ENCODE measurements around the gene AGGF1. TPM values are rescaled to one million over a fixed set of nuclear protein-coding genes. Genes with fewer than 3 reads are reported as not detected.
"Not testable (repeated sequence)": the region's sequence is repeated elsewhere in the genome, so short reads cannot be mapped to it uniquely, and the experiment has no call there.

Gene AGGF1
- total RNA-seq, 4 donors from 2014 or later, result 15.4 to 25.5 (median 19.6) TPM

DNA sequence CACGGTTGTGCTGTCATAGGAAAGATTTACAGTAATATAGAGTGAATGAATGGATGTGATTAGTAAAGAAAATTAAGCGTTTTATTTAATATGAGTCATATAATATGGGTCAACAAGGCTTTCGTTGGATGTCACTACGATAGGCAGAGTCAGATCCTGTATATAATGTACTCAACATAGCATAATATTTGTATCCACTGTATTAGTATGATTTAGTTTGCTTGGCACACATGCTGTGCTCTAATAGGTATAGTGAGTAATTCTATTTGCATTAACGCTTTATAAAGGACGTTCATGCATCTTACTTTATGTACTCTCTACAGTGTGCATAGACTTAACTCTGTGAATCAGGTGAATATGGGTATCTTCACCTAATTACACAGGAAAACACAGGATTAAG is 35.9 kb upstream of the AGGF1 start:
- no peak for ATAC-seq (ENCODE audit: low FRiP score)
- TF ChIP-seq, protein P1, sequence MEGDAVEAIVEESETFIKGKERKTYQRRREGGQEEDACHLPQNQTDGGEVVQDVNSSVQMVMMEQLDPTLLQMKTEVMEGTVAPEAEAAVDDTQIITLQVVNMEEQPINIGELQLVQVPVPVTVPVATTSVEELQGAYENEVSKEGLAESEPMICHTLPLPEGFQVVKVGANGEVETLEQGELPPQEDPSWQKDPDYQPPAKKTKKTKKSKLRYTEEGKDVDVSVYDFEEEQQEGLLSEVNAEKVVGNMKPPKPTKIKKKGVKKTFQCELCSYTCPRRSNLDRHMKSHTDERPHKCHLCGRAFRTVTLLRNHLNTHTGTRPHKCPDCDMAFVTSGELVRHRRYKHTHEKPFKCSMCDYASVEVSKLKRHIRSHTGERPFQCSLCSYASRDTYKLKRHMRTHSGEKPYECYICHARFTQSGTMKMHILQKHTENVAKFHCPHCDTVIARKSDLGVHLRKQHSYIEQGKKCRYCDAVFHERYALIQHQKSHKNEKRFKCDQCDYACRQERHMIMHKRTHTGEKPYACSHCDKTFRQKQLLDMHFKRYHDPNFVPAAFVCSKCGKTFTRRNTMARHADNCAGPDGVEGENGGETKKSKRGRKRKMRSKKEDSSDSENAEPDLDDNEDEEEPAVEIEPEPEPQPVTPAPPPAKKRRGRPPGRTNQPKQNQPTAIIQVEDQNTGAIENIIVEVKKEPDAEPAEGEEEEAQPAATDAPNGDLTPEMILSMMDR (IDR thresholded peaks at IDR 0.05), result no peak
- no peak for DNase-seq (ENCODE audit: low spot score)

DNA sequence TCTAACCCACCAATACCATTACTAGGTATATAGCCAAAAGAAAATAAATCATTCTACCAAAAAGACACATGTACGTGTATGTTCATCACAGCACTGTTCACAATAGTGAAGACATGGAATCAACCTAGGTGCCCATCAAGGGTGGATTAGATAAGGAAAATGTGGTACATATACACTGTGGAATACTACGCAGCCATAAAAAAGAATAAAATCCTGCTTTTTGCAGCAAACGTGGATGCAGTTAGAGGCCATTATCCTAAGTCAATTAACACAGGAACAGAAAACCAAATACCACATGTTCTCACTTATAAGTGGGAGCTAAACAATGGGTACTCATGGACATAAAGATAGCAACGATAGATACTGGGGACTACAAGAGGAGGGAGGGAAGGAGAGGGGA is 32.0 kb upstream of the AGGF1 start:
- not testable (repeated sequence) for DNase-seq (ENCODE audit: low spot score); ATAC-seq (ENCODE audit: low FRiP score)

DNA sequence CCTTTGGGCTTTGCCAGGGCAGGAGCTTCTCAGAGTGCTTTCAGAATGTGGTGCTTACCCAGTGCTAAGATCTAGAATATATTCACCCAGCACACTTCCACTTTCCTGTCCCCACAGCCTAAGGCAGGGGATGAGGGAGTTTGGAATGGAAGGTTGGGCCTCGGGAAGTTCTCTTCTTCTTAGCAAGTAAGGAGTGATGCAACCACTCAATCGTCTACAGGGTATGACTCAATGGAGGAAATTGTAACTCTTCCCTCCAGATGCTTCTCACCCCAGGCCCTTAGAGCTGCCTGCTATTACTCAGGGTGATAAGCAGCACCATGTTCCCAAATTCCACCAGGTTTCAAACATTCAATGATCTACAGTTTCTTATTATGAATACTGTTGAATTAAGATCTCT is 30.8 kb upstream of the AGGF1 start:
- no peak for DNase-seq (ENCODE audit: low spot score)
- no peak for ATAC-seq (ENCODE audit: low FRiP score)
- TF ChIP-seq, protein P1 (IDR thresholded peaks at IDR 0.05), result no peak

DNA sequence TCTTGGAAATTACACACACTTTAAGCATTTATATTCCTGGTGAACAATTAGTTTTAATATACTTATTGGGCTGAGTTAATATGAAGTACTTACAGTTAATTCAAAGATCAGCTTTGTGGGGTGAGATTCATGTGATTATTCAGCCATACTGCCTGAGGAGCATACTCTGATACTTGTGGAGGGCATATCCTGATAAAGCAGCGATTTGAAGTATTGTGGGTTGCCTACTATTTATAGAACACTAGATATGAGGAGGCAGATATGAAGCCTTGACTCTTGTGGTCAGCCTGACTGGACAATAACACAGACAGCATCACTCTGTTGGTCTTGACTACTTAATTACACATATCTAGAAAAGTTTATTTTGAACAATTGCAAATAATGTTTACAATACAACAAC is 27.0 kb upstream of the AGGF1 start:
- ATAC-seq (ENCODE audit: low FRiP score) (no peak), DNase-seq (ENCODE audit: low spot score) (no peak)

DNA sequence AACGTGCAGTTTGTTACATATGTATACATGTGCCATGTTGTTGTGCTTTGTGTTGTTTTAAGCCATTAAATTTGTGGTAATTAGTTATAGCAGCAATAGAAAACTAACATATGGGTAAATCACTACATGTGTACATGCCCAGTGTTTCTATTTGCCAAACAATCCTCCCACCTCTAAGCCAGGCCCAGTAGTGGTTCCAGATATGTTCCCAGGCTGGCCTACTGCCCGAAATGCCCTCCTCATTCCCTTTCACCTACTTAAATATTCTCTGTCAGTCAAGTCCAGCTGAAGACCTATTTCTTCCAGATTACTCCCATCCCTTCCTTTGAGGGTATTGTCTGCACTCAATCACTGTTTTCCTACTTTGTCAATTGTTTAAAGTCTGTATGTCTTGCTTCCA is 24.1 kb upstream of the AGGF1 start:
- ATAC-seq (ENCODE audit: low FRiP score) (no peak), DNase-seq (ENCODE audit: low spot score) (no peak)
- TF ChIP-seq, protein P1 (IDR thresholded peaks at IDR 0.05), result no peak

More for the DNA sequence above, 27.0 kb upstream of the AGGF1 start:
- TF ChIP-seq, protein P1 (IDR thresholded peaks at IDR 0.05), result no peak

DNA sequence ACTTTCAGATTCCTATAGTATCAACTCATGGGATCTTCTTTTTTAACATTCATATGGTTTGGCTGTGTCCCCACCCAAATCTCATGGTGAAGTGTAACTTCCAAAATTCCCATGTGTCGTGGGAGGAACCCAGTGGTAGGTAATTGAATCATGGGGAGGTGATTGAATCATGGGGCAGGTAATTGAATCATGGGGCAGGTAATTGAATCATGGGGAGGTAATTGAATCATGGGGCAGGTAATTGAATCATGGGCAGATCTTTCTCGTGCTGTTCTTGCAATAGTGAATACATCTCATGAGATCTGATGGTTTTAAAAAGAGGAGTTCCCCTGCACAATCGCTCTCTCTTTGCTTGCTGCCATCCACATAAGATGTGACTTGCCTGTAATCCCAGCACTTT is 21.8 kb upstream of the AGGF1 start:
- no peak for ATAC-seq (ENCODE audit: low FRiP score)
- TF ChIP-seq, protein P1 (IDR thresholded peaks at IDR 0.05), result no peak
- no peak for DNase-seq (ENCODE audit: low spot score)

DNA sequence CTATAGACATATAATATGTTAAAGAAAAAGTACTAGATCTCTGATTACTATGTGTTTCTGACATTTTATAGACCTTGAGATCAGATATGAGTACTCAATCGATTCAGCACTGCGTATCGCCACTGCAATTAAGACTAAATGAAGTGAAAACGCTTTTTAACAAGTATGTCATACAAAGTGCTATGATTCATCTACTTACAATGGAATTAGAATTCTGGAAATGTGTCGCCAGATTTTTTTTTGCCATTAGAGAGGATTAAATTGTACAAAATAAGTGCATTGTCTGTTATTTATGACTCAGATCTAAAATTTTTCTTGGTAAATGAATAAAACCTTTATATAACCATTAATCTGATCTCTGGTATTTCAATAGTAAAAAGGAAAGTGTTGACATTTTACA is 20.0 kb upstream of the AGGF1 start:
- ATAC-seq (ENCODE audit: low FRiP score) (no peak), DNase-seq (ENCODE audit: low spot score) (no peak)
- TF ChIP-seq, protein P1 (IDR thresholded peaks at IDR 0.05), result no peak

DNA sequence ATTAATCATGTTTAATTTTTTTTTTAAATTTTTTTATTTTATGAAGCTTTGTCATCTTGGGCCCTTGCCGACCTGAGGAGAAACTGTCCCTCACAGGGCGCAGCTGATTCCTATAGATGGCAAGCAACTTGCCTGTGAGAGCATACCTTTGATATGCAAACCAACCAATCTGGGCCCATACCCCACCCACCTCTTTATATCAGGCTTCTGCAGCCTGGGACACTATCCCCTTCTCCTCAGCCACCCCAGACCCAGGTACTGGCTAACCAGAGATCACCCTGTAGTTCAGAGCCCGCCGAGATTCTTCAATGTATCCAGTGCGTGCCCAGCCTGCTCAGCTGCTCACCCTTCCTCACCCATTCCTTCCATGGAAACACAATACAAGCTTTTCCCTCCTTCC is 18.7 kb upstream of the AGGF1 start:
- DNase-seq (ENCODE audit: low spot score) (no peak), ATAC-seq (ENCODE audit: low FRiP score) (no peak)
- TF ChIP-seq, protein P1 (IDR thresholded peaks at IDR 0.05), result no peak

Data from omental fat pad (tissue), 4 donors.